UCSD-AML1 (cell line): Measurements from ENCODE around the gene PTN.
"Not testable (repeated sequence)": the region's sequence is repeated elsewhere in the genome, so short reads cannot be mapped to it uniquely, and the experiment has no call there.

Experiments used
- DNase-seq: peaks from one replicate; lab custom pipeline; 2025; ENCODE audit not compliant: unreplicated experiment; lab: John Stamatoyannopoulos, UW

The PTN gene

DNA sequence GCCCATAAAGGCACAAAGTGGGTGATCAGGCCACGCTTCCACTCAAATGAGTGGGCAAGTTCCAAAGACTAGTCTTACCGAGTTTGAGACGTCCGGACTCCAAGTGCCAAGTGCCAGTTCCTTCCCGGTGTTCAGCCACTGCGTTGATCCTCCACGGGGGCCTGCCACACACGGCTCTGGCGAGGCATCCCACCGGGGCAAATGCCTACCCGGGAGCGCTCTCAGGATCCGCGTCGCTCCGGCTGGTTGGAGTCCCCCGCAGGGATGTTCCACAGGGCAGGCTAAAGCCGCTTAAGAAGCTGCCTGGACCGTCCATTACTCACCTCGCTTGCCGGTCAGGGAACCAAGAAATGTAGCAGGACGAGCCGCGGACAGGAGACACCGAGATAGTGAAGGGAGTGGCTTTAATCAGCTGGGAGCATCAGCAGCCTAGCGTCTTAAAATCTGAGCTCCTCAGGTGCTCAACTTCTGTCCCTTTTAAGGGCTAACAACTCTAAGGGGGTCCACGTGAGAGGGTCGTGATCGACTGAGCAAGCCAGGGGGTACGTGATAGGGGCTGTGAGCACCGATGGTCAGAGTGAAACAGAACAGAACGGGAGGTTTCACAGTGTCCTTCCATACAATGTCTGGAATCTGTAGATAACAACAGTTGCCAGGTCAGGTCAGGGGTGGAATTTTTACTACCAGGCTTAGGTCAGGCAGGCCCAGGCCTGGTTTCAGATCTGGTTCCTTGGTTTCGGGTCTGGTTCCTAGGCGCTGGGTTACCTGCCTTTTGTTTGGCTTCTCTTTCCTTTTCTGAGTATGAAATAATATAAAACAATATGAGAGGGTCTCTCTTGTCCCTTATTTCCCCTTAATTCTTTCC lies 75.3 kb downstream of the PTN start:
- not testable (repeated sequence) for DNase-seq

DNA sequence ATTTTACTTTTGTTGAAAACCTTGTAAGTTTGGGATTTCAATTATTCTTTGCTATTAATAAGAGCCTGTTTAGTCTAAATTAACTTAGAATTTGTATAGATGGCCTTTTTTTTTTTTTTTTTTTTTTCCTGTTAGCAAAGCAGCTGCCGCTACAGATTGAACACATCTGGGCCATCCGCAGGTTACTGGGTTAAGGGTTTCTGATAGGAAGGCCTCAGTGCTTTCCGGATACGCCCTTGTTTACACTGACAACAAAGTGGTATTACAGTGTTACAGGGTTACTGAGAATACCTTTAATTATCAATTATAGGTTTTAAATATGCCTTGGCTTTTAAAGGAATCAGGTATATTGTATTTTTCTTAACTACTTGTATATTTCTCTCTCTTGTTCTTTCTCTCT lies 76.8 kb downstream of the PTN start:
- DNase-seq: no peak

GRCh38 chr7:137265480-137265879 lies 78.1 kb downstream of the PTN start:
- DNase-seq: not testable (repeated sequence)

DNA sequence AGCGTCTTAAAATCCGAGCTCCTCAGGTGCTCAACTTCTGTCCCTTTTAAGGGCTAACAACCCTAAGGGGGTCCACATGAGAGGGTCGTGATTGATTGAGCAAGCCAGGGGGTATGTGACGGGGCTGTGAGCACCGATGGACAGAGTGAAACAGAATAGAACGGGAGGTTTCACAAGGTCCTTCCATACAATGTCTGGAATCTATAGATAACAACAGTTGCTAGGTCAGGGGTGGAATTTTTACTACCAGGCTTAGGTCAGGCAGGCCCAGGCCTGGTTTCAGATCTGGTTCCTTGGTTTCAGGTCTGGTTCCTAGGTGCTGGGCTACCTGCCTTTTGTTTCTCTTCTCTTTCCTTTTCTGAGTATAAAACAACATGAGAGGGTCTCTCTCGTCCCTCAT lies 80.9 kb downstream of the PTN start:
- no peak for DNase-seq

GRCh38 chr7:137258552-137258951 lies 85.0 kb downstream of the PTN start:
- no peak for DNase-seq

DNA sequence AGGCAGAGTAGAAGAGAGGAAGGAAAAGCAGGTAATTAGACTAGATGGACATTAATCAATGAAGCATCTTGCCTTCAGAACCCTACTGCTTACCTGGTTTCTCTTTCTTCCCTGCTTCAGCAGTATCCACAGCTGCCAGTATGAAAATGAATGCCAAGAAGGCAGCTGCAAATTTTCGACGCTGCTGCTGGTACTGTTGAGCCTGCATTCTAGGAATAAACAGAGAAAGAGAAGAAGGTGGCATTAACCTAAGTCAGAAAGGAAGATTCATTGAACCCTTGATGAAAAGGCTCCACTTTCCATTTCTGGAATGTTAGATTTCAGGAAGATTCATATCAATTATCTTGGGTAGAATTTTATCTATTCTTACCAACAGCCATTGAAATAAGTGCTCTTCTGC lies 88.8 kb downstream of the PTN start:
- no peak for DNase-seq

GRCh38 chr7:137245890-137246289 lies 97.6 kb downstream of the PTN start:
- no peak for DNase-seq

DNA sequence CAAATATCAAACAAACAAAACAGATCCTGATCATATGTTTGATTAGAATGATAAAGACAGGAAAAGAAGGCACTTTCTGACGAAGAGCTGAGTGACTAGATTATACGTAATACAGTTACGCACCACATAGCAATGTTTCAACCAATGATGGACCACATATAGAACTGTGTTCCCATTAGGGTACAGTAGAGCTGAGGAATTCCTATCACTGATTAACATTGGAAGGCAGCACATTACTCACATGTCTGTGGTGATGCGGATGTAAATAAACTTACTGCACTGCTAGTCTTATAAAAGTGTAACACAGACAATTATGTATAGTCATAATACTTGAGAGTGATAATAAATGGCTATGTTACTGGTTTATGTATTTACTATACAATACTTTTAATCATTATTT lies 98.3 kb downstream of the PTN start:
- no peak for DNase-seq

GRCh38 chr7:137243741-137244140 lies 99.8 kb downstream of the PTN start:
- DNase-seq: no peak

DNA sequence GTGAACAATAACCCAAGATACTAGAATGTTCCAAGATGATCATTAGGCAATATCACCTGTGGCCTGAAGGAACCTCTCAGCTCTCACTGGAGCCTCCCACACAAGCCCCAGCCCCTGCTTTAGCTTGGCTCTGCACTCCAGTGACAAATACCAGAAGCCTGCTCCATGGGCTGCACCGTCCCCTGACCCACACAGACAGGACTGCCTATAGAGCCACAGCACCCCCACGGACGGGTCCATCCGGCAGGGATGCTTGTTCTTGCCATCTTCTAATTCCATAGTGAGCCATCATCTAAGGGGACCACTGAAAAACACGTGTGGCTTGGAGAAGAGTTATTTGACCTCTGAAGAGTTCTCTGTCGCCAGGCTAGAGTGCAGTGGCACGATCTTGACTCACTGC lies 100.9 kb downstream of the PTN start:
- no peak for DNase-seq

DNA sequence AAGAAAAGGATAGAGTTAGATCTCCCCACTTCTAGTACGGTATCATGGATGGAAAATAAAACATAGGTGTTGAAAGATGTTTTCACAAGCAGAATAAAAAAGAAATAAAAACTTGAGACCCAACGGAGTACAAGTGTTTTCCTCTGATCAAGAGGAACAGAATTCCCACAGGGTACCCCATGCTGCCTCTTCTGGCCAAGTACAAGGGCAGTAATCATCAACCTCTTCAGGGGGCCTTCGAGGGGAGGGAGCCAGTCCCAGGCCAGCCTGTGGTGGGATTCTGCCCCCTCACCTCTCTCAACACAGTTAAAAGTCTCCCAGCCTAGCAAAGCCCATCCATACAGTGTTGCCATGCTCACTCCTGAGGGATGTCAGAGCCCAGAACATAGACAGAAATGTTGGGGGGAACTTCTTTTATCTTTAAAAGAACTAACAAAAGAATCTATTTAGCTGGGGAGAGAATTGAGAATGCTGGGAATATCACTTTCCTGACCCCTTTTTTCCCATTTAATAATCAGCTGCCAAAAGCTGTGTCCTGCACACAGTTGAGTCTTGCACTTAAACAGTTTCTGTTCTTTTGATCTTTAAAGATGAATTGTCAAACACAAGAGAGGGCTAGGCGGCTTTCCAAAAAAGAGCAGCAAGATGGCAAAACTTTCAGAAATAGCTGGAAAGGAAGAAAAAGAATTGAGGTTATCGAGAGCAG lies 101.7 kb downstream of the PTN start:
- no peak for DNase-seq

DNA sequence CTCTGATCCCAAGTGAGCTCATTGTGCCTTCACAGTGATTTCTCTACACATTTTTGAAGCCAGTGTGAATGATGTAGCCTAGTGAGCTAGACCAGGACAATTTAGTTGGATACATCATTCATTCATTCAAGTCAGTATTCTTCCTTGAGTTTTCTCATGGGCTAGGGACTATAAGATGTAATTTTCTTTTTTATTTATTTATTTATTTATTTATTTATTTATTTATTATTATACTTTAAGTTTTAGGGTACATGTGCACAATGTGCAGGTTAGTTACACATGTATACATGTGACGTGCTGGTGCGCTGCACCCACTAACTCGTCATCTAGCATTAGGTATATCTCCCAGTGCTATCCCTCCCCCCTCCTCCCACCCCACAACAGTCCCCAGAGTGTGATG lies 104.3 kb downstream of the PTN start:
- DNase-seq: not testable (repeated sequence)

GRCh38 chr7:137235434-137235833 lies 108.1 kb downstream of the PTN start:
- DNase-seq: no peak

GRCh38 chr7:137231167-137231566 lies 112.4 kb downstream of the PTN start:
- DNase-seq: no peak

DNA sequence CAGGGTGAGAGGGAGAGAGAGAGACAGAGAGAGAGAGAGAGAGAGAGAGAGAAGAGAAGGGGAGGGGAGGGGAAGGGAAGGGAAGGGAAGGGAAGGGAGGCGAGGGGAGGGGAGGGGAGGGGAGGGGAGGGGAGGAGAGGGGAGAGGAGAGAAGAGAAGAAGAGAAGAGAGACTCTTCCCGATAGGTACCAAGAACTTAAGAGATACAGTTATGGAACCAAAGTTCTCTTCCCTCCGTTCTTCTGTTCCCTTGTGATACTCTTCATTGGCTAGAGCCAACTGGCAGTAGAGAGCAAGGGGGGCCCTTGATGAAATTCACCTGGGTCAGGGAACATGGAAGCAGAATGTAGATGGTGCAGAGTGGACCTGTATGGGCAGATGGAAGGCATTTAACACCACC lies 122.1 kb downstream of the PTN start:
- no peak for DNase-seq

DNA sequence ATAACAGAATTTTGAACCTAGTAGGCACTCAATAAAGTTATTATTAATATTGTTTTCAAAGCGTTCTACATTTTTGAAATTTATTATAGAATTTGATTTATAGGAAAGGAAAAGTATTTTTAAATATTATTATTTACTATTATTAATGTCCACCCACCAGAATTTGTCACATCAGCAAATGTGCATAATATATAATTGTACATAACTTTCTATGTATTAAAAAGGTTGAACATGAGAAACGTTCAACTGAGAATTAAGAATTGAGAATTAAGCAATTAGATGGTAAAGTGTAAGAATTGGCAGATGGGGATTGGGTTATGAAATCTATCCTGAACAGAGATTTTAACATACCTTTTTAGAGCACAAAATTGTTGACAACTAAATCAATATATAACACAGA lies 129.8 kb downstream of the PTN start:
- DNase-seq: no peak

DNA sequence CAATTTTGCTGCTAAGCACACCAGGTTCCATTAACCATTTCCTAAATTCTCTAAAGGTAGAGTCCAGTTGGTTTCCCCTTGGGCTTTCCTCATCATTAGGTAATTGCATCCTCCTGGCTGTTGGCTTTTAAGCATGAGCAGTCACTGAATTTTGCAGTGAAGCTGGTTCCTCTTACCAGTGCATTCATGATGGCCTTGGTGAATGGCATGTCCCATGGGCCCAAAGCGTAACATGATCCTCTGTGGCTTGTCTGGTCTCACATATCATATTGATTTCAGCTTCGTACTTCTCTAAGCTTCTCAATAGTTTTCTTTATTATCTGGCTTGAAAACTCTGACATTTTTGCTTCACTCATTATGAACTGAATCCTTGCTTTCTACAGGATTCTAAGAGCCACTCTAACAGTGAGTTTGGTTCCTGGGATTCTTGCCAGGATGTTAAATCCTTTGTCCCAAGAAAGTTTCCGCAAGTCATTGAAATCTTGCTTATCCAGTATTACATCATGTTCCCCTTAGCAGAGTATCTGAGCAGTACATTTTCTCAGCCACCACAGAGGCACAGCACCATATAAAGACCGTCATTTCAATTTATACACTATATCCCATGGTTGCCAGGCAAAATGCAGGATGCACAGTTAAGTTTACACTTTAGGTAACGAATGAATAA lies 134.2 kb downstream of the PTN start:
- DNase-seq: no peak

DNA sequence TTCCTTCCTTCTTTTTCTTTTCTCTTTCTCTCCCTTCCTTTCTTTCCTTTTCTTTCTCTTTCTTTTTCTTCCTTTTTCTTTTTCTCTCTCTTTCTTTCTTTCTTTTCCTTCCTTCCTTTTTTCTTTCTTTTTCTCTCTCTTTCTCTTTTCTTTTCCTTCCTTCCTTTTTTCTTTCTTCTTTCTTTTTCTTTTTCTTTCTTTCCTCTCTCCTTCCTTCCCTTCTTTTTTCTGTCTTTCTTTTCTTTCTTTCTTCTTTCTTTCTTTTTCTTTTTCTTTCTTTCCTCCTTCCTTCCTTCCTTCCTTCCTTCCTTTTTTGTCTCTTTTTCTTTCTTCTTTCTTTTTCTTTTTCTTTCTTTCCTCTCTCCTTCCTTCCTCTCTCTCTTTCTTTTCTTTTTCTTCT lies 136.8 kb downstream of the PTN start:
- DNase-seq: no peak

DNA sequence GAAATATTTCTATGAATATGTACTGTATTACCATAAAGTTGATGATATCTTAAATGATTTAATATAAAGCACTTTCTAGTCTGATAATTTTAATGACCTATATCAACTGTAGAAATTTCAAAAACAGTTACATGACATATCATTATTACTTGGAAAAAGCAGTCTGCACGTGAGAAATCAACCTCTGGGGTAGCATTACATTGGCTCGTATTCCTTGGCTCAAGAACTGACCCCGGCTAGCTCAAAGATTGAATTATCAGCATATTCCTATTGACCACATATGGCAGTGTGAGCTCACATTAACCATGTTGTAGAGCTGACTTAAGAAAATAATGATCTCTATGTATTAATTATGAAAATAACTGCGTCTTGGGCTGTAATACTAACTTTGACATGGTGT lies 139.3 kb downstream of the PTN start:
- DNase-seq: no peak

- no peak for DNase-seq
These were observed 140.2 kb downstream of the PTN start for GRCh38 chr7:137203351-137203750.

DNA sequence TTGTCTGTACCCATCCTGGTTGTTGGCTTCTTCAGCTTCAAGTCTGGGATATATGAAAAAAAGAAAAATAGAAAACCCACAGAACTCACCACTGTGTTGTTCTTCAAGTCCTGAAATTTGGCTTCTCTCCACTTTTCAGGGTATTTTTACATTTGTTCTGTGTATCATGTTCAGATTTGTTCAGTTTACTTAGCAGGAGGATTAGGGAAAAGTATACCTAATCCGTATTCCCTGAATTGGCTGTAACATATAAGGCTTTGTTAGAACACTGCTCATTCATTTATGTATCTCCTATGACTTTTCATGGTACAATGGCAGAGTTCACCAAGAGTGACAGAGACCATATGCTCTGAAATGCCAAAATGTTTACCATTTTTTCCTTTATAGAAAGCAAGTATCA lies 146.9 kb downstream of the PTN start:
- DNase-seq: no peak

- no peak for DNase-seq
These were observed 147.5 kb downstream of the PTN start for GRCh38 chr7:137195996-137196395.
